Endothelial cell of umbilical vein (primary cell): ENCODE data around the gene UBL3. TPM values are rescaled to one million over a fixed set of nuclear protein-coding genes. Genes with fewer than 3 reads are reported as not detected.

ENCODE experiments used
- polyA plus RNA-seq, 4 experiments: library from polyadenylated mRNA; depleted of rRNA in 3 of 4; stranded (reverse) in 3 of 4; unstranded in 1 of 4; fragments of >200 nt; gene quantifications; 2 replicates each; pipeline versions ENCODE4 v1.2.1 to v1.2.3, GENCODE V29; 2011 to 2012; ENCODE audit warnings: missing spikeins in 1 of 4
- small RNA-seq: library from RNA; depleted of rRNA; stranded (forward); fragments of <200 nt; gene quantifications from one replicate; pipeline ENCODE3, GENCODE V24; 2012; ENCODE audit warnings: low replicate concordance, low read depth; ENCODE audit not compliant: insufficient read depth, insufficient read length
- total RNA-seq: library from RNA; stranded (reverse); gene quantifications from 2 replicates; pipeline ENCODE4 v1.2.3, GENCODE V29; 2021

The UBL3 gene
- total and polyA plus RNA-seq, 2 donors (not counting 3 experiments of a cell fraction or from before 2014, with no cell fraction given): 4.8 to 11.8 TPM

Small RNA genes within 50 kb of the gene (small RNA-seq; reads per million reads assigned to genes)
- gene RF00017 (not detected), gene TIMM8BP1 (not detected)
